ENCODE data around the gene CDH20. TPM values are rescaled to one million over a fixed set of nuclear protein-coding genes. Genes with fewer than 3 reads are reported as not detected.

The CDH20 gene
- total RNA-seq, 4 donors from 2014 or later, result 5.9 TPM; not detected in 3

DNA sequence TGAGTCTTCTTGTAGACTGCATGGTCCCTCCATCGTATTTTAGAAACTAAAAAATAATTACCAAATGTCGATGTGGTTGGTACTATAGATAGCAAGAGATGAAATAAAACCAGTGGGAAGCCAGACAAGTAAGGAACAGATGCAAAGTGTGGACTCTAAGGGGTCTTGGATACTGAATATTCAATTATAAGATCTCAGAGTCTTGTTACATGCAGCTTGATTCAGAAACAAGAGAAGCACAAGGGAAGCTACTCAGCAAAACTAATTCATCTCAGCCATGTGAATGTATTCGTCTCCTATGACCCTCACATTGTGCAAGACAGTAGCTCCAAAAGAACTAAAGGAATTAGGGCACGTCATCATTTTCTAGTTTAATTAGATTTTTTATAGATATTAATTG, 80.9 kb downstream of the CDH20 start:
- H3K9me3 ChIP-seq, result no peaks in the 10 kb centered on the region
- H3K27me3 ChIP-seq, result no peaks in the 10 kb centered on the region
- H3K4me1 ChIP-seq, result no peaks in the 10 kb centered on the region
- TF ChIP-seq, protein P1, sequence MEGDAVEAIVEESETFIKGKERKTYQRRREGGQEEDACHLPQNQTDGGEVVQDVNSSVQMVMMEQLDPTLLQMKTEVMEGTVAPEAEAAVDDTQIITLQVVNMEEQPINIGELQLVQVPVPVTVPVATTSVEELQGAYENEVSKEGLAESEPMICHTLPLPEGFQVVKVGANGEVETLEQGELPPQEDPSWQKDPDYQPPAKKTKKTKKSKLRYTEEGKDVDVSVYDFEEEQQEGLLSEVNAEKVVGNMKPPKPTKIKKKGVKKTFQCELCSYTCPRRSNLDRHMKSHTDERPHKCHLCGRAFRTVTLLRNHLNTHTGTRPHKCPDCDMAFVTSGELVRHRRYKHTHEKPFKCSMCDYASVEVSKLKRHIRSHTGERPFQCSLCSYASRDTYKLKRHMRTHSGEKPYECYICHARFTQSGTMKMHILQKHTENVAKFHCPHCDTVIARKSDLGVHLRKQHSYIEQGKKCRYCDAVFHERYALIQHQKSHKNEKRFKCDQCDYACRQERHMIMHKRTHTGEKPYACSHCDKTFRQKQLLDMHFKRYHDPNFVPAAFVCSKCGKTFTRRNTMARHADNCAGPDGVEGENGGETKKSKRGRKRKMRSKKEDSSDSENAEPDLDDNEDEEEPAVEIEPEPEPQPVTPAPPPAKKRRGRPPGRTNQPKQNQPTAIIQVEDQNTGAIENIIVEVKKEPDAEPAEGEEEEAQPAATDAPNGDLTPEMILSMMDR (IDR thresholded peaks at IDR 0.05), result no peak
- TF ChIP-seq POLR2A (IDR thresholded peaks at IDR 0.05), result no peak
- no peak overlapping the region for H3K27ac ChIP-seq
- DNase-seq, result no peak
- H3K36me3 ChIP-seq, result no peaks in the 10 kb centered on the region
- H3K4me3 ChIP-seq, result no peak overlapping the region
- intact Hi-C loops (cut with DNase I; ENCODE audit: low total_unique reads), result no loop called here

DNA sequence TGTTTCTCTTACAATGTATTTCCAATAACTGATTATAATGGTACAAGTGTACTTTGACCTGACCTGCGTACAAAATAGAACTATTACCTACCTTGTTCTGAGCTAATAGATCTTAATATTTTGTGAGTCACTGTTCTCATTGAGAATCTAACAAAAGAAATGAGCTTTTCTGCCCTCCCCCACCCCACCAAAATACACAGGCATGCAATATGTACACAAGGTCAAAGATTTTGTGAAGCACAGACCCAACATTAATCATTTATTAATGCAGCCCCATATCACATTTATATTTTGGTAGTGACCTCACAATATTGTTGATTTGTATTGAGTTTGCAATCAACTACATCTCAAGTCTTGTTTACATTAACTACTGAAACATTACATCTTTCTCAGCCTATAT, 86.5 kb downstream of the CDH20 start:
- intact Hi-C loops (cut with DNase I; ENCODE audit: low total_unique reads), result no loop called here
- DNase-seq, result no peak
- Histone ChIP-seq H3K27ac (no peak overlapping the region), H3K4me1 (no peaks in the 10 kb centered on the region), H3K36me3 (no peaks in the 10 kb centered on the region), H3K27me3 (no peaks in the 10 kb centered on the region), H3K9me3 (no peaks in the 10 kb centered on the region), H3K4me3 (no peak overlapping the region)
- TF ChIP-seq POLR2A (IDR thresholded peaks at IDR 0.05), result no peak
- TF ChIP-seq, protein P1 (IDR thresholded peaks at IDR 0.05), result no peak

DNA sequence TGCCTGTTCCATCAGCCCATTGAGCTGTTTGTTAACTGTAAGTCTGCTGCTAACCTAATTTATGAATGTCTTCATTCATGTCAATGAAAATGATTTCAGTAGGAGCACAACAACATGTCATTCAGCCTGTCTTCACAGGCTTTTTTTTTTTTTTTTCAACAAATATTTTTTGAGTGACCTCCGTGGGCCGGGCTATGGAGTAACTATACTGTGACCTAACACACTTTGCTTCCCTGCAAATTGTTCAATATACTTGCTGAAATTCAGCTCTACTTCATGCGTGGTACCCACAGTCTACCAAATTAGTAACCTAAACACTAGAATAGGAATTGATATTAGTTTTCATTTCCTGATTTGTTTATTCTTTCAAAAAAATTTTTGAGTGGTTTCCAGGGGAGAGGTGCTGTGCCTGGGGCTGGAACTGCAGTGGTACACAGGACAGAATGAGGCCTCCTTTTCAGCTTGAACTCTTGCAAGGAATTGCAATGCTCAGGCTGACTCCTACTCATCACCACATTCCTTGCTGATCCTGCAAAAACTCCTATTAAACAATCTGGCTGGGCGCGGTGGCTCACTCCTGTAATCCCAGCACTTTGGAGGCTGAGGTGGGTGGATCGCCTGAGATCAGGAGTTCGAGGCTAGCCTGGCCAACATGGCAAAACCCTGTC, 87.1 kb downstream of the CDH20 start:
- intact Hi-C loops (cut with DNase I; ENCODE audit: low total_unique reads), result no loop called here
- H3K27me3 ChIP-seq, result no peaks in the 10 kb centered on the region
- no peak for TF ChIP-seq POLR2A (IDR thresholded peaks at IDR 0.05)
- TF ChIP-seq, protein P1 (IDR thresholded peaks at IDR 0.05), result no peak
- H3K4me3 ChIP-seq, result no peak overlapping the region
- no peaks in the 10 kb centered on the region for H3K4me1 ChIP-seq
- no peaks in the 10 kb centered on the region for H3K9me3 ChIP-seq
- H3K36me3 ChIP-seq, result no peaks in the 10 kb centered on the region
- DNase-seq, result no peak
- H3K27ac ChIP-seq, result no peak overlapping the region

DNA sequence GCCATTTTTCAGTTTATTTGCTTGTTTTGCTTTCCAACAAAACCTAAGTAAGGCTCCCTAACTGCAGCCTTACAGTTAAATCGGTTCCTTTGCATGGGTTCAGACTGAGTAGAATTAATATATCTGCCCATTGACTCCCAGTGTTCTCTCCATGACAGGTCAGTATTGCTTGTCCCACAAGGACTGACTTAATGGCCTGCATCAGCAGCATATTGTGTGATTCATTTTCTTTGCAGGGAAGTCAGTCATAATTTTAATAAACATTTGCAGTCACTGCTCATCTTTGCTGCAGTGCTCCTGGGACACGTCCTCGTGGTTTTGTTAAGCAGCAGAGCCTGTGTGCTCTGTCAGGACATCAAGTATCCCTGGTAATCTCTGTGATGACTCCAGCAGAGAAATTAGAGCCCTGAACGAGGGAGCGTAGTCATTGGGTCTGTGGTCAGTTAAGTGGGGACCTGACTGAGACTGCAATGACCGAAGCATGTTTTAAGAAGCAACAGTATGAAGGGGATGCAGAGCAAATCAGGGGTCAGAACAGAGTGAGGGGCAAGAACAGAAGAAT, 93.3 kb downstream of the CDH20 start:
- Histone ChIP-seq H3K4me1 (no peaks in the 10 kb centered on the region), H3K27ac (no peak overlapping the region), H3K4me3 (no peak overlapping the region), H3K36me3 (no peaks in the 10 kb centered on the region), H3K9me3 (no peaks in the 10 kb centered on the region), H3K27me3 (no peaks in the 10 kb centered on the region)
- TF ChIP-seq, protein P1 (IDR thresholded peaks at IDR 0.05), result no peak
- no peak for TF ChIP-seq POLR2A (IDR thresholded peaks at IDR 0.05)
- intact Hi-C loops (cut with DNase I; ENCODE audit: low total_unique reads), result no loop called here
- DNase-seq, result no peak

DNA sequence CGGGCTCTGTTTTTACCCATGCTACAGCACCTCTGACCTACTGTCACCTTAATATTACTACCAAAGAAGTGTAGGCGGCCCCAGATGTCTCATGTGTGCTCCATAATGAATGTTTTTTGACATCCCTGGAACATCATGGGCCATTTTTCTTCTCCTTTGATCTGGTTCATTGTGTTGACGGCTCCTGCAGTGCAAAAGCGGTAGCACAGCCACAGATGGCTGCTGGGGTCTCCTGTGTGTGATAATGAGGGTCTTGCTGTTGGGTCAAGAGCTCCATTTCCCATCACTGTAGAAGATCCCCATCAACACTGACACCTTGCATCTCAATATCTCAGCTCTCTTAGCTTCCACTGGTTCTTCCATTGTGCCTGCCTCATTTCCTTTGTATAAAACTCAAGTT, 95.0 kb downstream of the CDH20 start:
- H3K4me3 ChIP-seq, result no peak overlapping the region
- intact Hi-C loops (cut with DNase I; ENCODE audit: low total_unique reads), result no loop called here
- no peaks in the 10 kb centered on the region for H3K27me3 ChIP-seq
- no peaks in the 10 kb centered on the region for H3K9me3 ChIP-seq
- TF ChIP-seq, protein P1 (IDR thresholded peaks at IDR 0.05), result no peak
- no peak for TF ChIP-seq POLR2A (IDR thresholded peaks at IDR 0.05)
- H3K27ac ChIP-seq, result no peak overlapping the region
- H3K4me1 ChIP-seq, result no peaks in the 10 kb centered on the region
- H3K36me3 ChIP-seq, result no peaks in the 10 kb centered on the region
- no peak for DNase-seq

All from uterus (tissue), 4 donors.